ENCODE measurements around the gene RARA.

DNA sequence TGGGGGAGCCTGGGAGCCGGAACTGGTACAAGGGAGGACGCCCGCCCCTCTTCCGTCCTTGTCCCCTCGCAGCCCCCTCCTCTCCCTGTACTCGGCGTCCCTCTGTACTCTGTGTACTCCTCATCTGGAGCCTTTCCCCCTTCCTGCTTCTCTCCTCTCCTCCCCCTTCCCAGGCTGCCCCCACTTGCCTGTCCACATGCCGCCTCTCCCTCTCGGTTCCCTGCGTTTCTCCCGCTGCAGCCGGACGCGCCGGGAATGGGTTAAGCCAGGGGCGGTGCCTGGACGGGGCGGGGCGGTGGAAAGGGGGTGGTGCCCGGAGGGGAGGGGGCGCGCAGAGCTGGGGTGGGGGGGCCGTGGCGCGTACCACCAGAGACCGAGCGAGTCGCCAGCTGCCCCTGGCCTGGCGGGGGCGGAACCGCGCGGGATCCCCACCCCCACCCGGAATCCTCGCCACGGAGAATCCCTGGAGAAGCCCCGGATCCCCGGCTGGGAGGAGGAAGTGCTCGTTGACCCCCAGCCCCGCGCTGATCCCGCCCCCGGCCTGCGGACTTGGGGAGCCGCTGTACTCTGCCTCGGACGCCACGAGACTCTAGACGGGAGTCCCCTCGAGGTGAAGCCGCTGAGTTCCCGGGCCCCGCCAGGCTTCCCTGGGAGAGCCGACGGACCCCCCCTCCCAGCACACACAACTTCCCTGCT is 33.0 kb downstream of the RARA start:
- TF ChIP-seq GATA2 (IDR thresholded peaks at IDR 0.05; ENCODE audit: low read depth, low read length): no peak
- TF ChIP-seq GATA3 (IDR thresholded peaks at IDR 0.05; ENCODE audit: low read depth, low read length): no peak

All from SH-SY5Y (cell line).